ENCODE data around the gene TEX52. TPM values are rescaled to one million over a fixed set of nuclear protein-coding genes. Genes with fewer than 3 reads are reported as not detected.

TEX52 gene
- total and polyA plus RNA-seq, 2 of the 13 experiments (the other 11 are each of a cell fraction or from before 2014, with no cell fraction given): 0.05 TPM; not detected in 1

GRCh38 chr12:2877953-2878732 lies 21.3 kb upstream of the TEX52 start (continued):
- TF ChIP-seq HNF1A (IDR thresholded peaks at IDR 0.05; ENCODE audit: low read depth): no peak
- 0 out of 2 replicates have a peak, but pooled peaks have one; percentile 33 for TF ChIP-seq HNF1A (CRISPR knock-in tag; IDR thresholded peaks at IDR 0.05; ENCODE audit: borderline replicate concordance)
- TF ChIP-seq ZNF138 (CRISPR knock-in tag; IDR thresholded peaks at IDR 0.05; ENCODE audit: low read depth): no peak
- TF ChIP-seq HOXA5 (CRISPR knock-in tag; IDR thresholded peaks at IDR 0.05): 0 out of 2 replicates have a peak, but pooled peaks have one; percentile 66
- TF ChIP-seq YY1 (IDR thresholded peaks at IDR 0.05; ENCODE audit: insufficient read depth, insufficient replicate concordance, low read depth, low read length): no peak
- no peak for TF ChIP-seq CENPBD1 (CRISPR knock-in tag; IDR thresholded peaks at IDR 0.05; ENCODE audit: borderline replicate concordance, low read depth)
- no peak for TF ChIP-seq CENPT (CRISPR knock-in tag; IDR thresholded peaks at IDR 0.05; ENCODE audit: low read depth)
- no peak for TF ChIP-seq RELA (CRISPR knock-in tag; IDR thresholded peaks at IDR 0.05)
- no peak for TF ChIP-seq ZNF441 (CRISPR knock-in tag; IDR thresholded peaks at IDR 0.05; ENCODE audit: borderline replicate concordance)
- no peak for TF ChIP-seq NCOA1 (CRISPR knock-in tag; IDR thresholded peaks at IDR 0.05)
- TF ChIP-seq IKZF4 (CRISPR knock-in tag; IDR thresholded peaks at IDR 0.05; ENCODE audit: borderline replicate concordance, low read depth, not compliant biosample characterization): no peak
- TF ChIP-seq ZNF672 (CRISPR knock-in tag; IDR thresholded peaks at IDR 0.05): no peak
- 0 out of 2 replicates have a peak, but pooled peaks have one; percentile 33 for TF ChIP-seq ZNF609 (CRISPR knock-in tag; IDR thresholded peaks at IDR 0.05; ENCODE audit: borderline replicate concordance)
- 0 out of 2 replicates have a peak, but pooled peaks have one; percentile 43 for TF ChIP-seq MEIS1 (CRISPR knock-in tag; IDR thresholded peaks at IDR 0.05; ENCODE audit: borderline replicate concordance)
- no peak for TF ChIP-seq AKAP8 (CRISPR knock-in tag; IDR thresholded peaks at IDR 0.05)
- no peak for TF ChIP-seq HNF1B (CRISPR knock-in tag; IDR thresholded peaks at IDR 0.05)

Measured in HepG2 (cell line).